ENCODE results near the gene ST8SIA5.

GRCh38 chr18:46678041-46678440 lies 78.8 kb downstream of the ST8SIA5 start:
- TF ChIP-seq EZH2 (IDR thresholded peaks at IDR 0.05; ENCODE audit: insufficient read depth, poor library complexity, severe bottlenecking): no peak
- TF ChIP-seq EZH2phosphoT487 (IDR thresholded peaks at IDR 0.05; ENCODE audit: insufficient read depth, low read depth): no peak

All from GM23248 (cell line).